ENCODE results near the gene CEP97. TPM values are rescaled to one million over a fixed set of nuclear protein-coding genes. Genes with fewer than 3 reads are reported as not detected.
"Not testable (repeated sequence)": the region's sequence is repeated elsewhere in the genome, so short reads cannot be mapped to it uniquely, and the experiment has no call there.

CEP97 gene
- total and polyA plus RNA-seq, 3 donors from 2014 or later: 19.3 to 26.5 (median 22.1) TPM

GRCh38 chr3:101729586-101729985, 5.2 kb downstream of the CEP97 start:
- Histone ChIP-seq H3K9me3 (no peaks in the 10 kb centered on the region), H3K27me3 (no peaks in the 10 kb centered on the region), H3K27ac (no peak overlapping the region), H3K4me1 (peaks cover 3% of the 10 kb centered on the region), H3K4me3 (no peak overlapping the region), H3K36me3 (ENCODE audit: low read depth, missing control alignments) (no peaks in the 10 kb centered on the region)
- intact Hi-C loops (cut with DNase I; ENCODE audit: low total_unique reads): no loop called here
- TF ChIP-seq POLR2A (IDR thresholded peaks at IDR 0.05): no peak
- no peak for TF ChIP-seq CTCF (IDR thresholded peaks at IDR 0.05)
- DNase-seq: no peak
- 89 to 95% methylated on average over 5 of the region's 5 CpGs for WGBS, 2 donors

GRCh38 chr3:101730839-101731238, 6.4 kb downstream of the CEP97 start:
- TF ChIP-seq CTCF (IDR thresholded peaks at IDR 0.05): no peak
- TF ChIP-seq POLR2A (IDR thresholded peaks at IDR 0.05): no peak
- H3K4me3 ChIP-seq: no peak overlapping the region
- intact Hi-C loops (cut with DNase I; ENCODE audit: low total_unique reads): no loop called here
- H3K36me3 ChIP-seq (ENCODE audit: low read depth, missing control alignments): no peaks in the 10 kb centered on the region
- H3K27me3 ChIP-seq: no peaks in the 10 kb centered on the region
- no peak overlapping the region for H3K27ac ChIP-seq
- DNase-seq: no peak
- H3K9me3 ChIP-seq: no peaks in the 10 kb centered on the region
- H3K4me1 ChIP-seq: peaks cover 3% of the 10 kb centered on the region

- no peak for DNase-seq
Measured at GRCh38 chr3:101732240-101732641, 7.8 kb downstream of the CEP97 start.

GRCh38 chr3:101735833-101736232, 11.4 kb downstream of the CEP97 start:
- H3K4me1 ChIP-seq: no peaks in the 10 kb centered on the region
- TF ChIP-seq CTCF (IDR thresholded peaks at IDR 0.05) (no peak), POLR2A (IDR thresholded peaks at IDR 0.05) (no peak)
- intact Hi-C loops (cut with DNase I; ENCODE audit: low total_unique reads): no loop called here
- WGBS, 2 donors: 89 to 97% methylated on average over 9 to 10 of the region's 10 CpGs
- H3K27ac ChIP-seq: no peak overlapping the region
- no peak for DNase-seq
- H3K27me3 ChIP-seq: no peaks in the 10 kb centered on the region
- H3K9me3 ChIP-seq: no peaks in the 10 kb centered on the region
- H3K4me3 ChIP-seq: no peak overlapping the region
- no peaks in the 10 kb centered on the region for H3K36me3 ChIP-seq (ENCODE audit: low read depth, missing control alignments)

More at GRCh38 chr3:101732240-101732641, 7.8 kb downstream of the CEP97 start:
- 54 to 81% methylated on average over 4 of the region's 4 CpGs for WGBS, 2 donors
- no peaks in the 10 kb centered on the region for H3K4me1 ChIP-seq
- no peaks in the 10 kb centered on the region for H3K27me3 ChIP-seq
- no peak for TF ChIP-seq POLR2A (IDR thresholded peaks at IDR 0.05)
- H3K27ac ChIP-seq: peak overlapping the region in 1 of 2 donors; percentile 57
- intact Hi-C loops (cut with DNase I; ENCODE audit: low total_unique reads): no loop called here
- H3K36me3 ChIP-seq (ENCODE audit: low read depth, missing control alignments): no peaks in the 10 kb centered on the region
- no peaks in the 10 kb centered on the region for H3K9me3 ChIP-seq
- H3K4me3 ChIP-seq: no peak overlapping the region

- H3K27ac ChIP-seq; DNase-seq; H3K4me3 ChIP-seq; H3K4me1 ChIP-seq; intact Hi-C loops (cut with DNase I; ENCODE audit: low total_unique reads); H3K36me3 ChIP-seq (ENCODE audit: low read depth, missing control alignments); H3K27me3 ChIP-seq; H3K9me3 ChIP-seq: not testable (repeated sequence)
- 89 to 97% methylated on average over 3 of the region's 3 CpGs for WGBS, 2 donors
Measured at GRCh38 chr3:101741914-101742313, 17.5 kb downstream of the CEP97 start.

- TF ChIP-seq POLR2A (IDR thresholded peaks at IDR 0.05) (no peak), CTCF (IDR thresholded peaks at IDR 0.05) (no peak)
- DNase-seq: no peak
- no peak overlapping the region for H3K4me3 ChIP-seq
- no peaks in the 10 kb centered on the region for H3K4me1 ChIP-seq
- H3K27ac ChIP-seq: no peak overlapping the region
- WGBS, 2 donors: 47 to 90% methylated on average over 1 of the region's 1 CpG
- intact Hi-C loops (cut with DNase I; ENCODE audit: low total_unique reads): no loop called here
- H3K27me3 ChIP-seq: no peaks in the 10 kb centered on the region
- H3K9me3 ChIP-seq: no peaks in the 10 kb centered on the region
- no peaks in the 10 kb centered on the region for H3K36me3 ChIP-seq (ENCODE audit: low read depth, missing control alignments)
Measured at GRCh38 chr3:101744811-101745210, 20.4 kb downstream of the CEP97 start.

GRCh38 chr3:101745934-101746333, 21.5 kb downstream of the CEP97 start:
- H3K4me1 ChIP-seq; H3K4me3 ChIP-seq; H3K36me3 ChIP-seq (ENCODE audit: low read depth, missing control alignments); intact Hi-C loops (cut with DNase I; ENCODE audit: low total_unique reads); H3K9me3 ChIP-seq; H3K27ac ChIP-seq; H3K27me3 ChIP-seq; DNase-seq: not testable (repeated sequence)
- 94 to 100% methylated on average over 1 of the region's 1 CpG for WGBS, 2 donors

GRCh38 chr3:101753386-101754113, 29.1 kb downstream of the CEP97 start:
- WGBS, 2 donors: 94 to 99% methylated on average over 10 to 23 of the region's 23 CpGs

More at GRCh38 chr3:101753386-101754113, 29.1 kb downstream of the CEP97 start:
- H3K4me1 ChIP-seq; intact Hi-C loops (cut with DNase I; ENCODE audit: low total_unique reads); H3K36me3 ChIP-seq (ENCODE audit: low read depth, missing control alignments); DNase-seq; H3K9me3 ChIP-seq; H3K27ac ChIP-seq; H3K4me3 ChIP-seq; H3K27me3 ChIP-seq: not testable (repeated sequence)
